ENCODE measurements around the gene INO80. TPM values are rescaled to one million over a fixed set of nuclear protein-coding genes. Genes with fewer than 3 reads are reported as not detected.

The INO80 gene
- total RNA-seq, 4 donors from 2014 or later = 29.4 to 45.9 (median 41.0) TPM

GRCh38 chr15:41106947-41107346 lies 9.1 kb downstream of the INO80 start:
- peaks cover 6% of the 10 kb centered on the region for H3K4me1 ChIP-seq
- WGBS = 86% methylated on average over 5 of the region's 5 CpGs

GRCh38 chr15:41105348-41106334 lies 10.4 kb downstream of the INO80 start:
- Histone ChIP-seq H3K27ac (no peak overlapping the region), H3K4me3 (no peak overlapping the region), H3K4me1 (no peaks in the 10 kb centered on the region), H3K9me3 (no peaks in the 10 kb centered on the region), H3K36me3 (no peaks in the 10 kb centered on the region), H3K27me3 (no peaks in the 10 kb centered on the region)
- 91% methylated on average over 11 of the region's 11 CpGs for WGBS
- DNase-seq (ENCODE audit: low spot score in 2 of 2) = no peak
- TF ChIP-seq CTCF (IDR thresholded peaks at IDR 0.05) = no peak
- TF ChIP-seq POLR2A (IDR thresholded peaks at IDR 0.05) = no peak
- TF ChIP-seq EP300 (IDR thresholded peaks at IDR 0.05) = no peak
- no peak for TF ChIP-seq POLR2AphosphoS5 (IDR thresholded peaks at IDR 0.05)

More at GRCh38 chr15:41106947-41107346, 9.1 kb downstream of the INO80 start:
- DNase-seq (ENCODE audit: low spot score in 2 of 2) = no peak
- Histone ChIP-seq H3K27me3 (no peaks in the 10 kb centered on the region), H3K4me3 (no peak overlapping the region), H3K36me3 (no peaks in the 10 kb centered on the region), H3K27ac (no peak overlapping the region), H3K9me3 (no peaks in the 10 kb centered on the region)
- no peak for TF ChIP-seq POLR2AphosphoS5 (IDR thresholded peaks at IDR 0.05)
- no peak for TF ChIP-seq EP300 (IDR thresholded peaks at IDR 0.05)
- TF ChIP-seq POLR2A (IDR thresholded peaks at IDR 0.05) = no peak
- no peak for TF ChIP-seq CTCF (IDR thresholded peaks at IDR 0.05)

GRCh38 chr15:41104234-41104633 lies 11.8 kb downstream of the INO80 start:
- no peak for DNase-seq (ENCODE audit: low spot score in 2 of 2)
- no peak overlapping the region for H3K4me3 ChIP-seq
- H3K27me3 ChIP-seq = no peaks in the 10 kb centered on the region
- 81% methylated on average over 2 of the region's 2 CpGs for WGBS
- H3K9me3 ChIP-seq = no peaks in the 10 kb centered on the region
- no peaks in the 10 kb centered on the region for H3K36me3 ChIP-seq
- no peaks in the 10 kb centered on the region for H3K4me1 ChIP-seq
- TF ChIP-seq POLR2AphosphoS5 (IDR thresholded peaks at IDR 0.05) = no peak
- no peak for TF ChIP-seq EP300 (IDR thresholded peaks at IDR 0.05)
- no peak for TF ChIP-seq CTCF (IDR thresholded peaks at IDR 0.05)
- no peak for TF ChIP-seq POLR2A (IDR thresholded peaks at IDR 0.05)
- H3K27ac ChIP-seq = no peak overlapping the region

- H3K4me3 ChIP-seq = no peak overlapping the region
- no peak overlapping the region for H3K27ac ChIP-seq
- WGBS = 96% methylated on average over 2 of the region's 2 CpGs
- H3K36me3 ChIP-seq = no peaks in the 10 kb centered on the region
- no peaks in the 10 kb centered on the region for H3K9me3 ChIP-seq
- no peaks in the 10 kb centered on the region for H3K27me3 ChIP-seq
- no peak for TF ChIP-seq CTCF (IDR thresholded peaks at IDR 0.05)
- no peak for TF ChIP-seq POLR2A (IDR thresholded peaks at IDR 0.05)
- no peak for TF ChIP-seq EP300 (IDR thresholded peaks at IDR 0.05)
- TF ChIP-seq POLR2AphosphoS5 (IDR thresholded peaks at IDR 0.05) = no peak
- H3K4me1 ChIP-seq = no peaks in the 10 kb centered on the region
- DNase-seq (ENCODE audit: low spot score in 2 of 2) = no peak
These were observed 13.2 kb downstream of the INO80 start for GRCh38 chr15:41102854-41103253.

GRCh38 chr15:41096178-41096577 lies 19.9 kb downstream of the INO80 start:
- H3K4me3 ChIP-seq = no peak overlapping the region
- peaks cover 45% of the 10 kb centered on the region for H3K36me3 ChIP-seq
- H3K9me3 ChIP-seq = no peaks in the 10 kb centered on the region
- no peak for TF ChIP-seq CTCF (IDR thresholded peaks at IDR 0.05)
- no peak for TF ChIP-seq EP300 (IDR thresholded peaks at IDR 0.05)
- no peak for TF ChIP-seq POLR2AphosphoS5 (IDR thresholded peaks at IDR 0.05)
- H3K4me1 ChIP-seq = no peaks in the 10 kb centered on the region
- DNase-seq (ENCODE audit: low spot score in 2 of 2) = no peak
- no peaks in the 10 kb centered on the region for H3K27me3 ChIP-seq
- no peak overlapping the region for H3K27ac ChIP-seq
- 87% methylated on average over 6 of the region's 6 CpGs for WGBS
